ENCODE data around the gene GRIK4. TPM values are rescaled to one million over a fixed set of nuclear protein-coding genes. Genes with fewer than 3 reads are reported as not detected.

The GRIK4 gene
- total RNA-seq, 2 experiments from 2014 or later, result not detected

DNA sequence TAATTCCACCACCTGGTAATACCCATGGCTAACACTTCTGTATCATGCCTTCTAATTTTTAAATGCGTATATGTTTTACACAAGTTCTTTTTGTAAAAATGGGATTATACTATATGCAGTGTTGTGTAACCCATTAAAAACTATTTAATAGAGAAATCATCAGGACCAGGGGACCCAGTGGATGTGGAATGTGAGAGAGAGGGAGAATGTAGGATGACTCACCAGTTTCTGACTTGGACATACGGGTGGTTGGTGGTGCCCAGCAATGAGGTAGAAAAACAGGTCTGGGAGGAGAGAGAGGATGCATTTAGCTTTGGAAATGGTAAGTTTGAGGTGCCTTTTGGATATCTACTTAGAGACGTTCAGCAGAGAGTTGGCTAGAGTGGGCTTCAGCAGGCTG, 400.4 kb downstream of the GRIK4 start:
- POLR2A ChIA-PET, result no interaction called here
- intact Hi-C loops (cut with micrococcal nuclease), result no loop called here
- ATAC-seq (no peak), DNase-seq (no peak)
- Mint-ChIP-seq H3K4me3 (no peak overlapping the region), H3K27me3 (peaks cover 9% of the 10 kb centered on the region), H3K4me1 (ENCODE audit: low read depth) (no peaks in the 10 kb centered on the region), H3K9me3 (no peaks in the 10 kb centered on the region), H3K36me3 (ENCODE audit: low read depth) (no peaks in the 10 kb centered on the region), H3K27ac (no peak overlapping the region)
- CTCF ChIA-PET, result interaction anchor here (1.2 to 1.5 kb wide), 2 partner anchors 18 to 282 kb away, joined by 3 read pairs; no protein-coding TSS in a partner anchor
- TF ChIP-seq CTCF (IDR thresholded peaks at IDR 0.05), result no peak

DNA sequence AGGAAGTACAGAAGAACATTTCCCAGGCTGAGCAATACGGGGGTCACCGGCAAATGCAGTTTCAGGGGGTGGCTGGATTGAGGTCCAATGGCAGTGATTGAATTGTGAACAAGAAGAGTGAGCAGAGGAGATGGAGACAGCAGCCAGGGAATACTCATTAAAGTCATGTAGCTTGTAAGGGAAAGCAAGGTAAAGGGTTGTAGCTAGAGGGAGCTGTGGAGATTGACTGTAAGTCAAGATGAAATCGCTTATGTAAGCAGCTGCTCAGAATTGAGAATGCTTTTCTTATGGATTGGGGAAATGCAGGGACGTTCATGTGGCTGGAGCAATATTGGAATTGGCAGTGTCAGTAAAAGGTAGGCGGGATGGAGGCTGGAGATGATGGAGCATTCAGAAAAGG, 401.0 kb downstream of the GRIK4 start:
- Mint-ChIP-seq H3K27ac (no peak overlapping the region), H3K4me1 (ENCODE audit: low read depth) (no peaks in the 10 kb centered on the region), H3K36me3 (ENCODE audit: low read depth) (no peaks in the 10 kb centered on the region), H3K4me3 (no peak overlapping the region), H3K9me3 (no peaks in the 10 kb centered on the region), H3K27me3 (peaks cover 9% of the 10 kb centered on the region)
- TF ChIP-seq CTCF (IDR thresholded peaks at IDR 0.05), result no peak
- no peak for DNase-seq
- no peak for ATAC-seq
- CTCF ChIA-PET, result interaction anchor here (0.9 to 1.5 kb wide), 4 partner anchors 9 to 281 kb away, joined by 3 to 4 read pairs (median 3); no protein-coding TSS in a partner anchor
- POLR2A ChIA-PET, result no interaction called here
- intact Hi-C loops (cut with micrococcal nuclease), result no loop called here

GRCh38 chr11:120912915-120913314, 401.4 kb downstream of the GRIK4 start:
- H3K4me1 Mint-ChIP-seq (ENCODE audit: low read depth), result no peaks in the 10 kb centered on the region
- ChIA-PET CTCF (interaction anchor here (0.9 to 1.5 kb wide), 5 partner anchors 10 to 281 kb away, joined by 3 to 4 read pairs (median 3); no protein-coding TSS in a partner anchor), POLR2A (no interaction called here)
- H3K27ac Mint-ChIP-seq, result no peak overlapping the region
- no peaks in the 10 kb centered on the region for H3K36me3 Mint-ChIP-seq (ENCODE audit: low read depth)
- intact Hi-C loops (cut with micrococcal nuclease), result no loop called here
- peaks cover 9% of the 10 kb centered on the region for H3K27me3 Mint-ChIP-seq
- no peaks in the 10 kb centered on the region for H3K9me3 Mint-ChIP-seq
- no peak for TF ChIP-seq CTCF (IDR thresholded peaks at IDR 0.05)
- no peak overlapping the region for H3K4me3 Mint-ChIP-seq
- no peak for DNase-seq
- no peak for ATAC-seq

GRCh38 chr11:120914021-120914420, 402.5 kb downstream of the GRIK4 start:
- no peak for TF ChIP-seq CTCF (IDR thresholded peaks at IDR 0.05)
- intact Hi-C loops (cut with micrococcal nuclease), result no loop called here
- H3K4me1 Mint-ChIP-seq (ENCODE audit: low read depth), result no peaks in the 10 kb centered on the region
- ATAC-seq (no peak), DNase-seq (no peak)
- ChIA-PET POLR2A (no interaction called here), CTCF (interaction anchor here (1.0 kb wide), 1 partner anchor 16 kb away, joined by 3 read pairs; no protein-coding TSS in a partner anchor)
- no peaks in the 10 kb centered on the region for H3K36me3 Mint-ChIP-seq (ENCODE audit: low read depth)
- no peak overlapping the region for H3K4me3 Mint-ChIP-seq
- no peak overlapping the region for H3K27ac Mint-ChIP-seq
- H3K9me3 Mint-ChIP-seq, result no peaks in the 10 kb centered on the region
- H3K27me3 Mint-ChIP-seq, result peaks cover 9% of the 10 kb centered on the region

- no peak for ATAC-seq
- intact Hi-C loops (cut with micrococcal nuclease), result no loop called here
- POLR2A ChIA-PET, result no interaction called here
- Mint-ChIP-seq H3K4me3 (no peak overlapping the region), H3K36me3 (ENCODE audit: low read depth) (no peaks in the 10 kb centered on the region), H3K27me3 (peaks cover 9% of the 10 kb centered on the region), H3K27ac (no peak overlapping the region), H3K9me3 (no peaks in the 10 kb centered on the region), H3K4me1 (ENCODE audit: low read depth) (no peaks in the 10 kb centered on the region)
- DNase-seq, result no peak
- no peak for TF ChIP-seq CTCF (IDR thresholded peaks at IDR 0.05)
- CTCF ChIA-PET, result interaction anchor here (0.7 kb wide), 1 partner anchor 15 kb away, joined by 3 read pairs; no protein-coding TSS in a partner anchor
These were observed 403.1 kb downstream of the GRIK4 start for GRCh38 chr11:120914601-120915000.
